ENCODE data around the gene GAREM1.

The GAREM1 gene

GRCh38 chr18:32262092-32262491 is 208.6 kb downstream of the GAREM1 start:
- no peaks in the 10 kb centered on the region for H3K27me3 ChIP-seq (ENCODE audit: insufficient read depth, low read length)
- H4K20me1 ChIP-seq (ENCODE audit: insufficient read depth, low read length): no peaks in the 10 kb centered on the region
- H3K27ac ChIP-seq (ENCODE audit: low read depth, low read length, poor library complexity, severe bottlenecking): no peak overlapping the region
- H3K9me3 ChIP-seq (ENCODE audit: low read length): no peaks in the 10 kb centered on the region
- no peaks in the 10 kb centered on the region for H3F3A ChIP-seq (ENCODE audit: insufficient read depth, low read length)
- TF ChIP-seq CTCF (IDR thresholded peaks at IDR 0.05; ENCODE audit: low read length): no peak
- no peak for TF ChIP-seq EZH2 (IDR thresholded peaks at IDR 0.05; ENCODE audit: borderline replicate concordance, low read length)
- H3K9me2 ChIP-seq (ENCODE audit: low read depth, low read length): no peaks in the 10 kb centered on the region
- no peak overlapping the region for H2AFZ ChIP-seq (ENCODE audit: low read length)
- H3K9ac ChIP-seq (ENCODE audit: low read length): no peak overlapping the region
- no peak overlapping the region for H3K4me2 ChIP-seq (ENCODE audit: low read length)
- H3K36me3 ChIP-seq (ENCODE audit: insufficient read depth, low read length): no peaks in the 10 kb centered on the region
- no peaks in the 10 kb centered on the region for H3K4me1 ChIP-seq (ENCODE audit: insufficient read depth, low read length, severe bottlenecking)
- no peak overlapping the region for H3K4me3 ChIP-seq (ENCODE audit: low read depth, low read length, poor library complexity, severe bottlenecking)
- no peaks in the 10 kb centered on the region for H3K79me2 ChIP-seq (ENCODE audit: insufficient read depth, low read length)

- Histone ChIP-seq H4K20me1 (ENCODE audit: insufficient read depth, low read length) (no peaks in the 10 kb centered on the region), H3K27me3 (ENCODE audit: insufficient read depth, low read length) (no peaks in the 10 kb centered on the region), H3F3A (ENCODE audit: insufficient read depth, low read length) (no peaks in the 10 kb centered on the region), H2AFZ (ENCODE audit: low read length) (no peak overlapping the region), H3K9me2 (ENCODE audit: low read depth, low read length) (no peaks in the 10 kb centered on the region), H3K9me3 (ENCODE audit: low read length) (no peaks in the 10 kb centered on the region), H3K4me3 (ENCODE audit: low read depth, low read length, poor library complexity, severe bottlenecking) (no peak overlapping the region), H3K36me3 (ENCODE audit: insufficient read depth, low read length) (no peaks in the 10 kb centered on the region), H3K4me2 (ENCODE audit: low read length) (no peak overlapping the region), H3K27ac (ENCODE audit: low read depth, low read length, poor library complexity, severe bottlenecking) (no peak overlapping the region), H3K79me2 (ENCODE audit: insufficient read depth, low read length) (no peaks in the 10 kb centered on the region), H3K4me1 (ENCODE audit: insufficient read depth, low read length, severe bottlenecking) (no peaks in the 10 kb centered on the region), H3K9ac (ENCODE audit: low read length) (no peak overlapping the region)
- TF ChIP-seq CTCF (IDR thresholded peaks at IDR 0.05; ENCODE audit: low read length) (no peak), EZH2 (IDR thresholded peaks at IDR 0.05; ENCODE audit: borderline replicate concordance, low read length) (no peak)
These were observed 209.7 kb downstream of the GAREM1 start for GRCh38 chr18:32261003-32261402.

- H4K20me1 ChIP-seq (ENCODE audit: insufficient read depth, low read length): no peaks in the 10 kb centered on the region
- no peak overlapping the region for H2AFZ ChIP-seq (ENCODE audit: low read length)
- no peak overlapping the region for H3K9ac ChIP-seq (ENCODE audit: low read length)
- H3K27ac ChIP-seq (ENCODE audit: low read depth, low read length, poor library complexity, severe bottlenecking): no peak overlapping the region
- no peaks in the 10 kb centered on the region for H3K9me3 ChIP-seq (ENCODE audit: low read length)
- no peak for TF ChIP-seq EZH2 (IDR thresholded peaks at IDR 0.05; ENCODE audit: borderline replicate concordance, low read length)
- TF ChIP-seq CTCF (IDR thresholded peaks at IDR 0.05; ENCODE audit: low read length): no peak
- H3K4me3 ChIP-seq (ENCODE audit: low read depth, low read length, poor library complexity, severe bottlenecking): no peak overlapping the region
- no peaks in the 10 kb centered on the region for H3K4me1 ChIP-seq (ENCODE audit: insufficient read depth, low read length, severe bottlenecking)
- no peak overlapping the region for H3K4me2 ChIP-seq (ENCODE audit: low read length)
- H3K36me3 ChIP-seq (ENCODE audit: insufficient read depth, low read length): no peaks in the 10 kb centered on the region
- no peaks in the 10 kb centered on the region for H3K79me2 ChIP-seq (ENCODE audit: insufficient read depth, low read length)
- no peaks in the 10 kb centered on the region for H3F3A ChIP-seq (ENCODE audit: insufficient read depth, low read length)
- H3K27me3 ChIP-seq (ENCODE audit: insufficient read depth, low read length): no peaks in the 10 kb centered on the region
- no peaks in the 10 kb centered on the region for H3K9me2 ChIP-seq (ENCODE audit: low read depth, low read length)
These were observed 211.1 kb downstream of the GAREM1 start for GRCh38 chr18:32259553-32259952.
